ENCODE results near the gene TAS2R30. TPM values are rescaled to one million over a fixed set of nuclear protein-coding genes. Genes with fewer than 3 reads are reported as not detected.
"Not testable (repeated sequence)": the region's sequence is repeated elsewhere in the genome, so short reads cannot be mapped to it uniquely, and the experiment has no call there.

Gene TAS2R30
- total RNA-seq, 8 experiments from 2014 or later = 0.96 to 23.4 (median 3.9) TPM

- WGBS, 10 experiments = 57 to 100% (median 92%) methylated on average over 1 of the region's 1 CpG; no CpG with 5 or more reads in 2 of the 10 experiments
These were observed 26.7 kb downstream of the TAS2R30 start for GRCh38 chr12:11107719-11108118.

GRCh38 chr12:11106288-11106687 lies 28.2 kb downstream of the TAS2R30 start:
- no peaks in the 10 kb centered on the region for H3K4me1 ChIP-seq (replicated peaks in 1 of 2)
- no peak overlapping the region for H3K27ac ChIP-seq
- no peak for ATAC-seq (replicated peaks in 6 of 8)
- in situ Hi-C loops (cut with MboI; ENCODE audit: low pct_unique_long_range_greater_than_20kb in 2 of 9, low sequenced_read_pairs in 9 of 9, unreplicated experiment in 9 of 9) = no loop called here
- WGBS, 10 experiments = 87 to 100% (median 100%) methylated on average over 2 of the region's 2 CpGs; no CpG with 5 or more reads in 1 of the 10 experiments
- no peak overlapping the region for H3K4me3 ChIP-seq

More at GRCh38 chr12:11107719-11108118, 26.7 kb downstream of the TAS2R30 start:
- Histone ChIP-seq H3K4me3 (no peak overlapping the region), H3K27ac (no peak overlapping the region), H3K4me1 (replicated peaks in 1 of 2) (no peaks in the 10 kb centered on the region)
- in situ Hi-C loops (cut with MboI; ENCODE audit: low pct_unique_long_range_greater_than_20kb in 2 of 9, low sequenced_read_pairs in 9 of 9, unreplicated experiment in 9 of 9) = no loop called here
- no peak for ATAC-seq (replicated peaks in 6 of 8)

GRCh38 chr12:11105546-11105945 lies 28.9 kb downstream of the TAS2R30 start:
- in situ Hi-C loops (cut with MboI; ENCODE audit: low pct_unique_long_range_greater_than_20kb in 2 of 9, low sequenced_read_pairs in 9 of 9, unreplicated experiment in 9 of 9) = no loop called here
- Histone ChIP-seq H3K4me3 (no peak overlapping the region), H3K4me1 (replicated peaks in 1 of 2) (no peaks in the 10 kb centered on the region), H3K27ac (no peak overlapping the region)
- no peak for ATAC-seq (replicated peaks in 6 of 8)
- 0 to 100% (median 70%) methylated on average over 1 to 2 of the region's 2 CpGs; no CpG with 5 or more reads in 1 of the 10 experiments for WGBS, 10 experiments

DNA sequence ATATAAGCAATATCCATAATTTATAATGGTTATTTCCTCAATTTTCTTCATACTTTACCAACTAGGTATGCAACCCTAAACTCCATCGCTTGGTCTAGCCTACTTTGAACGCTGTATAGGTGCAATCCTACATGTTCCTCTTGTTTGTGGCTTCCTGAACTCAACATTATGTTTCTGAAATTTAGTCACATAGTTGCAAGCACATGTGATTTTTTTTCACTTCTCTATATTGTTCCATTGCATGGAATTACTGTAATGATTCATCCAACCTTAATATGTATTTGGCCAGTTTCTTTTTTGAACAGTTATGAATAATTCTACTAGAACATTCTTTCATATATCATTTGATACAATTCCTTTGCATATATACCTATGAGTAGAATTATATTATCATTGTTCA lies 39.5 kb downstream of the TAS2R30 start:
- H3K27ac ChIP-seq; H3K4me3 ChIP-seq; in situ Hi-C loops (cut with MboI; ENCODE audit: low pct_unique_long_range_greater_than_20kb in 2 of 9, low sequenced_read_pairs in 9 of 9, unreplicated experiment in 9 of 9); ATAC-seq (replicated peaks in 6 of 8); H3K4me1 ChIP-seq (replicated peaks in 1 of 2): not testable (repeated sequence)
- no CpG with 5 or more reads among the region's 2 CpGs for WGBS, 10 experiments

DNA sequence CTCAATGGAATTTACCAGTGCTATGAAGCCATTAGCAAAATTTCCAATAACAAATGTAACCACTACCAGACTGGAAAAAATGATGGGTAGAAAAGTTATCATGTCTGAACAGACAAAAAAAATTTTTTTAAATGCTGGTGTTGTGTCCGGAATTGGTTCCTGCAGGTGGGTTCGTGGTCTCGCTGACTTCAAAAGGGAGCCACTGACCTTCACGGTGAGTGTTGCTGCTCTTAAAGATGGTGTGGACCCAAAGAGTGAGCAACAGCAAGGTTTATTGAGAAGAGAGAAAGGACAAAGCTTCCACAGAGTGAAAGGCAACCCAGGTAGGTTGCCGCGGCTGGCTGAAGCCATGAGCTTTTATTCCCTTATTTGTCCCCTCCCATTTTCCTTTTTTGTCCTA lies 42.3 kb downstream of the TAS2R30 start, which contains the start of gene TAS2R43:
TSS of gene TAS2R43 (minus strand) at position 186 of the 400 bp plus-strand sequence. CDS start at position 102, 84 bp downstream.
- Histone ChIP-seq H3K27ac (no peak within 1 kb of the TSS), H3K4me1 (replicated peaks in 1 of 2) (no peaks in the 10 kb centered on the region), H3K4me3 (no peak within 1 kb of the TSS)
- WGBS, 10 experiments = 97 to 100% methylated on average over 1 to 4 of the region's 6 CpGs; no CpG with 5 or more reads in 8 of the 10 experiments
- ATAC-seq (replicated peaks in 6 of 8) = no peak
- in situ Hi-C loops (cut with MboI; ENCODE audit: low pct_unique_long_range_greater_than_20kb in 2 of 9, low sequenced_read_pairs in 9 of 9, unreplicated experiment in 9 of 9) = no loop called here

GRCh38 chr12:11089246-11089645 lies 45.2 kb downstream of the TAS2R30 start:
- 87 to 100% (median 100%) methylated on average over 1 to 4 of the region's 5 CpGs; no CpG with 5 or more reads in 5 of the 10 experiments for WGBS, 10 experiments
- no peak for ATAC-seq (replicated peaks in 6 of 8)
- Histone ChIP-seq H3K27ac (no peak overlapping the region), H3K4me3 (no peak overlapping the region), H3K4me1 (replicated peaks in 1 of 2) (no peaks in the 10 kb centered on the region)
- in situ Hi-C loops (cut with MboI; ENCODE audit: low pct_unique_long_range_greater_than_20kb in 2 of 9, low sequenced_read_pairs in 9 of 9, unreplicated experiment in 9 of 9) = no loop called here

GRCh38 chr12:11085419-11085818 lies 49.0 kb downstream of the TAS2R30 start:
- 80 to 100% (median 92%) methylated on average over 1 to 3 of the region's 3 CpGs; no CpG with 5 or more reads in 4 of the 10 experiments for WGBS, 10 experiments
- in situ Hi-C loops (cut with MboI; ENCODE audit: low pct_unique_long_range_greater_than_20kb in 2 of 9, low sequenced_read_pairs in 9 of 9, unreplicated experiment in 9 of 9) = no loop called here
- H3K27ac ChIP-seq = no peak overlapping the region

More at GRCh38 chr12:11085419-11085818, 49.0 kb downstream of the TAS2R30 start:
- H3K4me3 ChIP-seq = no peak overlapping the region
- no peaks in the 10 kb centered on the region for H3K4me1 ChIP-seq (replicated peaks in 1 of 2)
- ATAC-seq (replicated peaks in 6 of 8) = no peak

Other genes with a start within 250 kb of the TAS2R30 start
- 1 to 10 TPM in 7 of 8 experiments, under 1 TPM in 1; 0.63 to 7.7 (median 1.6) TPM for gene TAS2R13, start 225.1 kb downstream of the TAS2R30 start, total RNA-seq
- gene PRH2, start 205.4 kb downstream of the TAS2R30 start, total RNA-seq = 1 to 10 TPM in 4 of 8 experiments, under 1 TPM in 2, not detected in 2; 0.78 to 3.9 (median 1.4) TPM
- gene TAS2R14, start 195.4 kb downstream of the TAS2R30 start, total RNA-seq = 10 to 100 TPM in 1 of 8 experiments, 1 to 10 TPM in 7; 2.6 to 12.9 (median 4.0) TPM
- 1 to 10 TPM in 6 of 8 experiments, under 1 TPM in 2; 0.75 to 7.2 (median 1.8) TPM for gene TAS2R50, start 147.7 kb downstream of the TAS2R30 start, total RNA-seq
- gene TAS2R20, start 136.3 kb downstream of the TAS2R30 start, total RNA-seq = 10 to 100 TPM in 1 of 8 experiments, 1 to 10 TPM in 6, under 1 TPM in 1; 0.96 to 13.2 (median 3.2) TPM
- gene TAS2R19, start 112.0 kb downstream of the TAS2R30 start, total RNA-seq = 10 to 100 TPM in 2 of 8 experiments, 1 to 10 TPM in 6; 1.5 to 16.7 (median 5.1) TPM
- 10 to 100 TPM in 2 of 8 experiments, 1 to 10 TPM in 6; 2.5 to 17.5 (median 4.7) TPM for gene TAS2R31, start 103.2 kb downstream of the TAS2R30 start, total RNA-seq
- 1 to 10 TPM in 7 of 8 experiments, under 1 TPM in 1; 0.83 to 9.3 (median 1.8) TPM for gene TAS2R46, start 72.3 kb downstream of the TAS2R30 start, total RNA-seq
- 1 to 10 TPM in 5 of 8 experiments, under 1 TPM in 3; 0.65 to 5.2 (median 1.7) TPM for gene TAS2R43, start 42.3 kb downstream of the TAS2R30 start, total RNA-seq
- gene SMIM10L1, start 36.5 kb upstream of the TAS2R30 start, total RNA-seq = 10 to 100 TPM; 10.9 to 80.5 (median 15.5) TPM
- 1 to 10 TPM in 2 of 8 experiments, under 1 TPM in 3, not detected in 3; 0.11 to 2.8 (median 0.62) TPM for gene TAS2R42, start 52.3 kb upstream of the TAS2R30 start, total RNA-seq
- 1 to 10 TPM in 3 of 8 experiments, under 1 TPM in 3, not detected in 2; 0.32 to 1.7 (median 0.86) TPM for gene PRB3, start 135.1 kb upstream of the TAS2R30 start, total RNA-seq
- gene PRB4, start 175.8 kb upstream of the TAS2R30 start, total RNA-seq = 10 to 100 TPM in 1 of 8 experiments, 1 to 10 TPM in 1, under 1 TPM in 2, not detected in 4; 0.54 to 15.8 (median 1.0) TPM

Measured in motor neuron (in vitro differentiated cells).